H1 (cell line): ENCODE data around the gene MEIS3. TPM values are rescaled to one million over a fixed set of nuclear protein-coding genes. Genes with fewer than 3 reads are reported as not detected.

Source experiments
- CBX5 ChIP-seq: fragments of 300-800, 300-1000 bp; sonication (generic); IDR thresholded peaks from 2 replicates; pipeline ENCODE4 v1.7.1; 2016; ENCODE audit warnings: antibody characterized with exemption, low read length, low read depth
- CHD7 ChIP-seq: fragments of 300-600 bp; sonication (generic); IDR thresholded peaks from 2 replicates; pipeline ENCODE4 v1.7.1; 2012; ENCODE audit warnings: low read length, moderate library complexity, mild to moderate bottlenecking, inconsistent platforms; ENCODE audit not compliant: insufficient replicate concordance
- GABPA ChIP-seq: IDR thresholded peaks from 2 replicates; pipeline ENCODE4 v1.6.1; 2011; ENCODE audit warnings: mild to moderate bottlenecking, low read length, moderate library complexity, borderline replicate concordance; ENCODE audit not compliant: insufficient read depth
- JUND ChIP-seq: IDR thresholded peaks from 2 replicates; pipeline ENCODE4 v1.6.1; 2011; ENCODE audit warnings: mild to moderate bottlenecking, improper control_type of control experiment, low read length
- KDM5A ChIP-seq: fragments of 200-600 bp; IDR thresholded peaks from 2 replicates; pipeline ENCODE4 v1.7.1; 2012; ENCODE audit warnings: mild to moderate bottlenecking, low read length, inconsistent platforms, mixed read lengths
- TAF1 ChIP-seq: IDR thresholded peaks from 2 replicates; pipeline ENCODE4 v1.6.1; 2011; ENCODE audit warnings: mild to moderate bottlenecking, low read depth, low read length
- TEAD4 ChIP-seq: IDR thresholded peaks from 2 replicates; pipeline ENCODE4 v1.6.1; 2012; ENCODE audit warnings: low read depth, low read length, inconsistent platforms, mixed read lengths
- polyA plus RNA-seq, 7 experiments: library from polyadenylated mRNA; depleted of rRNA in 3 of 7; stranded (reverse) in 5 of 7; unstranded in 2 of 7; fragments of >200 nt in 5 of 7; fragments of 200-250 nt in 2 of 7; gene quantifications; 1 replicate in 5 of 7; 2 replicates in 1 of 7; 4 replicates in 1 of 7; pipeline versions ENCODE4 v1.2.1 to v1.2.3, GENCODE V29; 2011 to 2013; ENCODE audit warnings: missing spikeins in 2 of 7, mixed read lengths in 2 of 7
- total RNA-seq: library from RNA; stranded (reverse); fragmentation: NEBNext Ultra II Directional; extraction: Animal tissue kit (Norgen Biotek cat#: 25700); gene quantifications from 2 replicates; pipeline ENCODE4 v1.2.1, GENCODE V29; 2021
- TF ChIP-seq, protein P1 (sequence below): IDR thresholded peaks from 2 replicates; pipeline ENCODE4 v1.6.1; 2011; ENCODE audit warnings: low read length, improper control_type of control experiment
- TF ChIP-seq, protein P2 (sequence below): IDR thresholded peaks from 2 replicates; pipeline ENCODE4 v1.6.1; 2011; ENCODE audit warnings: low read depth, mild to moderate bottlenecking, low read length; ENCODE audit not compliant: insufficient read depth

The MEIS3 gene
- total and polyA plus RNA-seq, 2 of the 8 experiments (the other 6 are each of a cell fraction or from before 2014, with no cell fraction given), result 24.5 to 28.2 TPM

- no peak for TF ChIP-seq CHD7
- TF ChIP-seq, protein P1, sequence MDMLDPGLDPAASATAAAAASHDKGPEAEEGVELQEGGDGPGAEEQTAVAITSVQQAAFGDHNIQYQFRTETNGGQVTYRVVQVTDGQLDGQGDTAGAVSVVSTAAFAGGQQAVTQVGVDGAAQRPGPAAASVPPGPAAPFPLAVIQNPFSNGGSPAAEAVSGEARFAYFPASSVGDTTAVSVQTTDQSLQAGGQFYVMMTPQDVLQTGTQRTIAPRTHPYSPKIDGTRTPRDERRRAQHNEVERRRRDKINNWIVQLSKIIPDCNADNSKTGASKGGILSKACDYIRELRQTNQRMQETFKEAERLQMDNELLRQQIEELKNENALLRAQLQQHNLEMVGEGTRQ, result no peak; the same call in 1 of the 2 replicates
- no peak for TF ChIP-seq TAF1
- TF ChIP-seq JUND, result no peak
- TF ChIP-seq GABPA, result no peak
- TF ChIP-seq, protein P2, sequence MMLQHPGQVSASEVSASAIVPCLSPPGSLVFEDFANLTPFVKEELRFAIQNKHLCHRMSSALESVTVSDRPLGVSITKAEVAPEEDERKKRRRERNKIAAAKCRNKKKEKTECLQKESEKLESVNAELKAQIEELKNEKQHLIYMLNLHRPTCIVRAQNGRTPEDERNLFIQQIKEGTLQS, result no peak
- no peak for TF ChIP-seq CBX5
- no peak for TF ChIP-seq KDM5A
- TF ChIP-seq TEAD4, result peak; percentile 63
These were observed 9.9 kb upstream of the MEIS3 start (continued) for GRCh38 chr19:47429140-47429793.
